Measurements from ENCODE around the gene DOCK10.
A peak's percentile ranks its signal among the peaks of the same experiment; 100 is the strongest.

The DOCK10 gene

DNA sequence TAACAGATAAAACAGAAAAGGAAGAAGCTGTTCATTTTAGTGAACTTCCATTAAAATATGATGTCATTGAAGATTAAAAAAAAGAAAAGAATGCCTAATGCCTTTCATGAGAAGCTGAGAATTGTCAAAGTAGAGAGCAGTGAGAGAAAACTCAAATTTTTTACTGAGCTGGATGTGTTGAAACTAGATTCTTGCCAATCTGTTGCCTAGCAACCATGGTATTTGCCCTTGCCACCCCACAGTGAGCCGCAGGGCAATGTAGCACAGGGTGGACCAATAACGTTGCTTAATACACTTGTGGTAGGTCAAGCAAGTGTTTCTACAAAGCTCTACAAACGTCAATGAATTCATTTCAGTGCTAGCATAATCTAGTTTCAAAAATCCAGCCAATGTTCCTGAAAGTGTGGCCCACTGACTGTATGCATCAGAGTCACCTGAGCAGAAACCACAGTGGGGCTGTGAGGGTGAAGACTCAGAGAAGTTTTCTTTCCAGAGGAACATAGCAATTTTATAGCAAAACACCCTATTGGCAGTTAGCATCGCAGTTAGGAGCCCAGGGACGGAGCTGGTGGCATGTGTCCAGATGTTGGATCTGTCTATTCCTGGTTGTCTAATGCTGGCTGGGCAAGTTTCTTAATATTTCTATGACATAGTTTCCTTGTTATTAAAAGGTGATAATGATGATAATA is 132.2 kb downstream of the DOCK10 start:
- H3K27ac ChIP-seq: peak overlapping the region; percentile 73

GRCh38 chr2:224908818-224909217 is 133.4 kb downstream of the DOCK10 start:
- no peak overlapping the region for H3K27ac ChIP-seq
- peaks cover 13 to 20% of the 10 kb centered on the region in 2 experiments for H3K4me1 ChIP-seq (ENCODE audit: control insufficient read depth in 1 of 2, insufficient read depth in 1 of 2, low read depth in 1 of 2, low read length in 1 of 2)
- no peaks in the 10 kb centered on the region for H3K9me3 ChIP-seq
- no peaks in the 10 kb centered on the region for H3K27me3 ChIP-seq
- H3K4me3 ChIP-seq (ENCODE audit: low read depth in 1 of 2, low read length in 1 of 2): no peak overlapping the region
- TF ChIP-seq, protein P1, sequence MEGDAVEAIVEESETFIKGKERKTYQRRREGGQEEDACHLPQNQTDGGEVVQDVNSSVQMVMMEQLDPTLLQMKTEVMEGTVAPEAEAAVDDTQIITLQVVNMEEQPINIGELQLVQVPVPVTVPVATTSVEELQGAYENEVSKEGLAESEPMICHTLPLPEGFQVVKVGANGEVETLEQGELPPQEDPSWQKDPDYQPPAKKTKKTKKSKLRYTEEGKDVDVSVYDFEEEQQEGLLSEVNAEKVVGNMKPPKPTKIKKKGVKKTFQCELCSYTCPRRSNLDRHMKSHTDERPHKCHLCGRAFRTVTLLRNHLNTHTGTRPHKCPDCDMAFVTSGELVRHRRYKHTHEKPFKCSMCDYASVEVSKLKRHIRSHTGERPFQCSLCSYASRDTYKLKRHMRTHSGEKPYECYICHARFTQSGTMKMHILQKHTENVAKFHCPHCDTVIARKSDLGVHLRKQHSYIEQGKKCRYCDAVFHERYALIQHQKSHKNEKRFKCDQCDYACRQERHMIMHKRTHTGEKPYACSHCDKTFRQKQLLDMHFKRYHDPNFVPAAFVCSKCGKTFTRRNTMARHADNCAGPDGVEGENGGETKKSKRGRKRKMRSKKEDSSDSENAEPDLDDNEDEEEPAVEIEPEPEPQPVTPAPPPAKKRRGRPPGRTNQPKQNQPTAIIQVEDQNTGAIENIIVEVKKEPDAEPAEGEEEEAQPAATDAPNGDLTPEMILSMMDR (IDR thresholded peaks at IDR 0.05): no peak
- H3K36me3 ChIP-seq: no peaks in the 10 kb centered on the region

More for the DNA sequence above, 132.2 kb downstream of the DOCK10 start:
- H3K4me1 ChIP-seq (ENCODE audit: control insufficient read depth in 1 of 2, insufficient read depth in 1 of 2, low read depth in 1 of 2, low read length in 1 of 2): peaks cover 13 to 20% of the 10 kb centered on the region in 2 experiments
- no peaks in the 10 kb centered on the region for H3K36me3 ChIP-seq
- no peak overlapping the region for H3K4me3 ChIP-seq (ENCODE audit: low read depth in 1 of 2, low read length in 1 of 2)
- H3K9me3 ChIP-seq: no peaks in the 10 kb centered on the region
- TF ChIP-seq, protein P1 (IDR thresholded peaks at IDR 0.05): no peak
- no peaks in the 10 kb centered on the region for H3K27me3 ChIP-seq

DNA sequence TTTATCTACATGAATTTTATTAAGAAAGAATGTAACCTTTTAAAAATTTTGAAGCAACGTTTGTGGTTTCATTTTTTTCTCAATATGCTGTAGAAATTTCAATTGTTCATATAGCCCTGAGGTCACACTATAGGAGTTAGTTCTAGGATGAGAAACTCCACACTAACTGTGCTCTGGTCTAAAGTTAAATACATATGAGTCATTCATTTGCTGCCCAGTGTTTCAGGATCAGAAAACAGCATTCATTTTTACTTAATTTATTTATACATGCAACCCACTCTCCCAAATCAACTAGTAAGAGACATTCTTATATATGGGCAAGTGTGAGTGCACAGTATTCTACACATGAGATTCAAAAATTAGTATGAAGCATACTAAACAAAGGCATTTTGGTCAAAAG is 137.9 kb downstream of the DOCK10 start:
- H3K36me3 ChIP-seq: no peaks in the 10 kb centered on the region
- H3K27ac ChIP-seq: no peak overlapping the region
- TF ChIP-seq, protein P1 (IDR thresholded peaks at IDR 0.05): no peak
- H3K4me1 ChIP-seq (ENCODE audit: control insufficient read depth in 1 of 2, insufficient read depth in 1 of 2, low read depth in 1 of 2, low read length in 1 of 2): peaks cover 2 to 3% of the 10 kb centered on the region in 2 experiments
- H3K9me3 ChIP-seq: no peaks in the 10 kb centered on the region
- H3K4me3 ChIP-seq (ENCODE audit: low read depth in 1 of 2, low read length in 1 of 2): no peak overlapping the region
- H3K27me3 ChIP-seq: no peaks in the 10 kb centered on the region

GRCh38 chr2:224903621-224904020 is 138.6 kb downstream of the DOCK10 start:
- Histone ChIP-seq H3K9me3 (no peaks in the 10 kb centered on the region), H3K27me3 (no peaks in the 10 kb centered on the region), H3K27ac (no peak overlapping the region), H3K4me3 (ENCODE audit: low read depth in 1 of 2, low read length in 1 of 2) (no peak overlapping the region), H3K4me1 (ENCODE audit: control insufficient read depth in 1 of 2, insufficient read depth in 1 of 2, low read depth in 1 of 2, low read length in 1 of 2) (no peaks in the 10 kb centered on the region), H3K36me3 (no peaks in the 10 kb centered on the region)
- TF ChIP-seq, protein P1 (IDR thresholded peaks at IDR 0.05): no peak

DNA sequence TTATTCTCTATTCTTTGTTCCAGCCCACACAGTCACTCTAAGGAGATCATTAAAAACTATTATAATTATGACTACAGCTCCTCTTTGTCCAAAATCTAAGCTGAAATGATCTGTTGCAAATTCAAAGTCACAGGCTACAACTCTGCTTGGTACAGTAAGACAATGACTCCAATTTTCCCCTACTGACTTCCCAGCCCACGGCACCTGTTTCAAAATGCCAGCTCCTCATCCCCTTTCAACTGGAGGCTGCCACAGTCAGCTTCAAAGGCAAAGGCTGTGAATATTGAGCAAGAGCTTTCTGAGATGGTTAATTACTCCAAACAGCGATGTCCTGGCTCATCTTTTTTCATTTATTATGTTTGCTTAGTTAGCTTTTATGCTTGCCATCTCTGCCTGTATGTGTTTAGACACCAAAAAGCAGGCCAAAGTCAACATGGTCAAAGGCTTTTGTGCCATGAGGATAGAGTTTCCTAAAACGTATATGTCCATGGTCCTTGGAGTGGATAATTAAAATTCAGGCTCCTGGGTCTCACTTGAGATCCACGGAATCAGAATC is 141.1 kb downstream of the DOCK10 start:
- H3K27me3 ChIP-seq: no peaks in the 10 kb centered on the region
- TF ChIP-seq, protein P1 (IDR thresholded peaks at IDR 0.05): no peak
- no peaks in the 10 kb centered on the region for H3K4me1 ChIP-seq (ENCODE audit: control insufficient read depth in 1 of 2, insufficient read depth in 1 of 2, low read depth in 1 of 2, low read length in 1 of 2)
- H3K27ac ChIP-seq: no peak overlapping the region
- H3K9me3 ChIP-seq: no peaks in the 10 kb centered on the region
- H3K4me3 ChIP-seq (ENCODE audit: low read depth in 1 of 2, low read length in 1 of 2): no peak overlapping the region
- H3K36me3 ChIP-seq: no peaks in the 10 kb centered on the region

All from neutrophil (primary cell).